ENCODE data around the gene NCAPH2. TPM values are rescaled to one million over a fixed set of nuclear protein-coding genes. Genes with fewer than 3 reads are reported as not detected.

NCAPH2 gene
- total and polyA plus RNA-seq, 9 of the 15 experiments (the other 6 are each of a cell fraction or from before 2014, with no cell fraction given): 3.6 to 88.6 (median 32.4) TPM

DNA sequence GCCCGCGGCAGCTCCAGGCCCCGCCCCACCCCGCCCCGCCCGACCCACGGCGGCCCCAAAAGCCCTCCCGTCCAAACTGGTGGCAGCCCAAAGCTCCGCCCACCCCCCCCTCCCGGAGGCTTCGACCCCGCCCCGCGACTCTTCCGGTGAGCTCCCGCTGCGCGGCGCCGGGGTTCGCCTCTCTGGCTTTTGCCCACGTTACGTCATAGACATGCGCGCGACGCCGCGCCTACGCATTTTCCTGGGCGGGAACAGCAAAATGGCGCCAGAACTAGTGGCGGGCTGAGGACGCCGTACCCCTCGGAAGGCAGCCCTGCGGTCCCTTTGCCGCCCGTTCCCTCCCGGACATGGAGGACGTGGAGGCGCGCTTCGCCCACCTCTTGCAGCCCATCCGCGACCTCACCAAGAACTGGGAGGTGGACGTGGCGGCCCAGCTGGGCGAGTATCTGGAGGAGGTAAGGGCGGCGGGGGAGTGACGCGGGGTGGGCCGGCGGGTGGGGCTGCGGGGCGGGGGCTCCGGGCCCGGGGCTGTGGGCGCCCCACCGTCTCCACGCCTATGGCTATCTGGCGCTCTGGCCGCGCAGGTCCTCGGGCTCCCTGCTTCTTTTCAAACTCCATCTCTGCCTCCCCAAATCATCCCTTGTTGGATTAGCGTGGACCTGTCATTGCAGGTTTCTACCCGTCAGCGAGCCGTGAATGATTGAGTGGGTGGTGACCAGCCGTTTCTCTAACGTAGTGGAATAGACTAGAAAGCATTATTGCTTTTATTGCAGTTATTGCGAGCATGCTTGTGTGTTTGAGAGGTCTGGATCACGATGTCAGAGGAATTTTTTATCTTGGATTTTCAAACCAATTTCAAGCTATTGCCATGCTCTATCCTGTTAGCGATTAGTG is at the start of gene NCAPH2 (continued):
- TF ChIP-seq, protein P1, sequence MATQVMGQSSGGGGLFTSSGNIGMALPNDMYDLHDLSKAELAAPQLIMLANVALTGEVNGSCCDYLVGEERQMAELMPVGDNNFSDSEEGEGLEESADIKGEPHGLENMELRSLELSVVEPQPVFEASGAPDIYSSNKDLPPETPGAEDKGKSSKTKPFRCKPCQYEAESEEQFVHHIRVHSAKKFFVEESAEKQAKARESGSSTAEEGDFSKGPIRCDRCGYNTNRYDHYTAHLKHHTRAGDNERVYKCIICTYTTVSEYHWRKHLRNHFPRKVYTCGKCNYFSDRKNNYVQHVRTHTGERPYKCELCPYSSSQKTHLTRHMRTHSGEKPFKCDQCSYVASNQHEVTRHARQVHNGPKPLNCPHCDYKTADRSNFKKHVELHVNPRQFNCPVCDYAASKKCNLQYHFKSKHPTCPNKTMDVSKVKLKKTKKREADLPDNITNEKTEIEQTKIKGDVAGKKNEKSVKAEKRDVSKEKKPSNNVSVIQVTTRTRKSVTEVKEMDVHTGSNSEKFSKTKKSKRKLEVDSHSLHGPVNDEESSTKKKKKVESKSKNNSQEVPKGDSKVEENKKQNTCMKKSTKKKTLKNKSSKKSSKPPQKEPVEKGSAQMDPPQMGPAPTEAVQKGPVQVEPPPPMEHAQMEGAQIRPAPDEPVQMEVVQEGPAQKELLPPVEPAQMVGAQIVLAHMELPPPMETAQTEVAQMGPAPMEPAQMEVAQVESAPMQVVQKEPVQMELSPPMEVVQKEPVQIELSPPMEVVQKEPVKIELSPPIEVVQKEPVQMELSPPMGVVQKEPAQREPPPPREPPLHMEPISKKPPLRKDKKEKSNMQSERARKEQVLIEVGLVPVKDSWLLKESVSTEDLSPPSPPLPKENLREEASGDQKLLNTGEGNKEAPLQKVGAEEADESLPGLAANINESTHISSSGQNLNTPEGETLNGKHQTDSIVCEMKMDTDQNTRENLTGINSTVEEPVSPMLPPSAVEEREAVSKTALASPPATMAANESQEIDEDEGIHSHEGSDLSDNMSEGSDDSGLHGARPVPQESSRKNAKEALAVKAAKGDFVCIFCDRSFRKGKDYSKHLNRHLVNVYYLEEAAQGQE (IDR thresholded peaks at IDR 0.05; ENCODE audit: borderline replicate concordance): no peak
- TF ChIP-seq, protein P1 (CRISPR knock-in tag; IDR thresholded peaks at IDR 0.05; ENCODE audit: low read depth): no peak
- TF ChIP-seq POLR2AphosphoS5 (IDR thresholded peaks at IDR 0.05; ENCODE audit: control insufficient read depth, insufficient read depth, low read depth, low read length): peak; percentile 74; the same call in 1 of the 2 replicates
- peak; percentile 60 for TF ChIP-seq NFIC (IDR thresholded peaks at IDR 0.05)
- TF ChIP-seq, protein P2, sequence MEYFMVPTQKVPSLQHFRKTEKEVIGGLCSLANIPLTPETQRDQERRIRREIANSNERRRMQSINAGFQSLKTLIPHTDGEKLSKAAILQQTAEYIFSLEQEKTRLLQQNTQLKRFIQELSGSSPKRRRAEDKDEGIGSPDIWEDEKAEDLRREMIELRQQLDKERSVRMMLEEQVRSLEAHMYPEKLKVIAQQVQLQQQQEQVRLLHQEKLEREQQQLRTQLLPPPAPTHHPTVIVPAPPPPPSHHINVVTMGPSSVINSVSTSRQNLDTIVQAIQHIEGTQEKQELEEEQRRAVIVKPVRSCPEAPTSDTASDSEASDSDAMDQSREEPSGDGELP (CRISPR knock-in tag; IDR thresholded peaks at IDR 0.05; ENCODE audit: borderline replicate concordance): peak; percentile 90
- TF ChIP-seq PHF20 (IDR thresholded peaks at IDR 0.05; ENCODE audit: partially characterized antibody): peak; percentile 88
- TF ChIP-seq XRCC4 (IDR thresholded peaks at IDR 0.05; ENCODE audit: extremely low read depth, insufficient read depth, insufficient read length): no peak
- TF ChIP-seq RBM17 (IDR thresholded peaks at IDR 0.05; ENCODE audit: borderline replicate concordance, low read depth, low read length): no peak
- TF ChIP-seq MBD2 (IDR thresholded peaks at IDR 0.05; ENCODE audit: borderline replicate concordance, low read depth): peak; percentile 67
- TF ChIP-seq, protein P3, sequence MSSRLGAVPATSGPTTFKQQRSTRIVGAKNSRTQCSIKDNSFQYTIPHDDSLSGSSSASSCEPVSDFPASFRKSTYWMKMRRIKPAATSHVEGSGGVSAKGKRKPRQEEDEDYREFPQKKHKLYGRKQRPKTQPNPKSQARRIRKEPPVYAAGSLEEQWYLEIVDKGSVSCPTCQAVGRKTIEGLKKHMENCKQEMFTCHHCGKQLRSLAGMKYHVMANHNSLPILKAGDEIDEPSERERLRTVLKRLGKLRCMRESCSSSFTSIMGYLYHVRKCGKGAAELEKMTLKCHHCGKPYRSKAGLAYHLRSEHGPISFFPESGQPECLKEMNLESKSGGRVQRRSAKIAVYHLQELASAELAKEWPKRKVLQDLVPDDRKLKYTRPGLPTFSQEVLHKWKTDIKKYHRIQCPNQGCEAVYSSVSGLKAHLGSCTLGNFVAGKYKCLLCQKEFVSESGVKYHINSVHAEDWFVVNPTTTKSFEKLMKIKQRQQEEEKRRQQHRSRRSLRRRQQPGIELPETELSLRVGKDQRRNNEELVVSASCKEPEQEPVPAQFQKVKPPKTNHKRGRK (tag; IDR thresholded peaks at IDR 0.05): no peak
- TF ChIP-seq, protein P4, sequence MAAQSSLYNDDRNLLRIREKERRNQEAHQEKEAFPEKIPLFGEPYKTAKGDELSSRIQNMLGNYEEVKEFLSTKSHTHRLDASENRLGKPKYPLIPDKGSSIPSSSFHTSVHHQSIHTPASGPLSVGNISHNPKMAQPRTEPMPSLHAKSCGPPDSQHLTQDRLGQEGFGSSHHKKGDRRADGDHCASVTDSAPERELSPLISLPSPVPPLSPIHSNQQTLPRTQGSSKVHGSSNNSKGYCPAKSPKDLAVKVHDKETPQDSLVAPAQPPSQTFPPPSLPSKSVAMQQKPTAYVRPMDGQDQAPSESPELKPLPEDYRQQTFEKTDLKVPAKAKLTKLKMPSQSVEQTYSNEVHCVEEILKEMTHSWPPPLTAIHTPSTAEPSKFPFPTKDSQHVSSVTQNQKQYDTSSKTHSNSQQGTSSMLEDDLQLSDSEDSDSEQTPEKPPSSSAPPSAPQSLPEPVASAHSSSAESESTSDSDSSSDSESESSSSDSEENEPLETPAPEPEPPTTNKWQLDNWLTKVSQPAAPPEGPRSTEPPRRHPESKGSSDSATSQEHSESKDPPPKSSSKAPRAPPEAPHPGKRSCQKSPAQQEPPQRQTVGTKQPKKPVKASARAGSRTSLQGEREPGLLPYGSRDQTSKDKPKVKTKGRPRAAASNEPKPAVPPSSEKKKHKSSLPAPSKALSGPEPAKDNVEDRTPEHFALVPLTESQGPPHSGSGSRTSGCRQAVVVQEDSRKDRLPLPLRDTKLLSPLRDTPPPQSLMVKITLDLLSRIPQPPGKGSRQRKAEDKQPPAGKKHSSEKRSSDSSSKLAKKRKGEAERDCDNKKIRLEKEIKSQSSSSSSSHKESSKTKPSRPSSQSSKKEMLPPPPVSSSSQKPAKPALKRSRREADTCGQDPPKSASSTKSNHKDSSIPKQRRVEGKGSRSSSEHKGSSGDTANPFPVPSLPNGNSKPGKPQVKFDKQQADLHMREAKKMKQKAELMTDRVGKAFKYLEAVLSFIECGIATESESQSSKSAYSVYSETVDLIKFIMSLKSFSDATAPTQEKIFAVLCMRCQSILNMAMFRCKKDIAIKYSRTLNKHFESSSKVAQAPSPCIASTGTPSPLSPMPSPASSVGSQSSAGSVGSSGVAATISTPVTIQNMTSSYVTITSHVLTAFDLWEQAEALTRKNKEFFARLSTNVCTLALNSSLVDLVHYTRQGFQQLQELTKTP (IDR thresholded peaks at IDR 0.05; ENCODE audit: low read depth in 1 of 2, partially characterized antibody in 2 of 2): peak in 1 of 2 experiments; percentile 25
